OCI-LY3 (cell line): ENCODE measurements around the gene GARIN3.

Source experiments
- H2AFZ ChIP-seq: fragments of 200-600, 300-600 bp; shearing (Covaris generic); 2 replicates; pipeline ENCODE4 v1.6.0; 2014; ENCODE audit warnings: antibody characterized with exemption, low read depth, low read length
- H3K27ac ChIP-seq: fragments of 200-600, 300-600 bp; sonication (generic); 2 replicates; pipeline ENCODE4 v1.5.1; 2014; ENCODE audit warnings: mild to moderate bottlenecking, low read length, moderate library complexity, mixed read lengths
- H3K27me3 ChIP-seq: fragments of 200-600, 300-600 bp; sonication (generic); 2 replicates; pipeline ENCODE4 v1.6.1; 2014; ENCODE audit warnings: low read depth, low read length, mixed read lengths
- H3K36me3 ChIP-seq: fragments of 200-600, 300-600 bp; sonication (generic); replicated peaks from 2 replicates; pipeline ENCODE3; 2014; ENCODE audit warnings: low read depth, low read length, mixed read lengths
- H3K4me1 ChIP-seq: fragments of 300-600, 200-600 bp; sonication (generic); 2 replicates; pipeline ENCODE4 v1.6.1; 2014; ENCODE audit warnings: low read length, mixed read lengths
- H3K4me2 ChIP-seq: fragments of 200-600, 300-600 bp; sonication (generic); 2 replicates; pipeline ENCODE4 v1.6.1; 2014; ENCODE audit warnings: low read length, mixed read lengths
- H3K4me3 ChIP-seq: fragments of 300-600, 200-600 bp; sonication (generic); 2 replicates; pipeline ENCODE4 v1.5.1; 2014; ENCODE audit warnings: antibody characterized with exemption, mild to moderate bottlenecking, low read length, moderate library complexity
- H3K79me2 ChIP-seq: fragments of 300-600, 200-600 bp; shearing (Covaris generic); 2 replicates; pipeline ENCODE4 v1.6.1; 2014; ENCODE audit warnings: mild to moderate bottlenecking, low read length, mixed read lengths
- H3K9ac ChIP-seq: fragments of 300-600, 200-600 bp; shearing (Covaris generic); 2 replicates; pipeline ENCODE4 v1.6.0; 2014; ENCODE audit warnings: mild to moderate bottlenecking, low read length, moderate library complexity
- H3K9me3 ChIP-seq: fragments of 200-600, 300-600 bp; shearing (Covaris generic); 2 replicates; pipeline ENCODE4 v1.6.1; 2014; ENCODE audit warnings: low read length, mixed read lengths; ENCODE audit not compliant: insufficient read depth
- H4K20me1 ChIP-seq: fragments of 200-600, 300-600 bp; sonication (generic); 2 replicates; pipeline ENCODE4 v1.6.1; 2016; ENCODE audit warnings: low read length, mixed read lengths; ENCODE audit not compliant: insufficient read depth
- CTCF ChIP-seq: fragments of 200-600, 300-600 bp; sonication (generic); IDR thresholded peaks from 2 replicates; pipeline ENCODE4 v1.5.1; 2014; ENCODE audit warnings: antibody characterized with exemption, low read length, low read depth
- EZH2phosphoT487 ChIP-seq: fragments of 200-600 bp; shearing (Covaris generic); IDR thresholded peaks from 2 replicates; pipeline ENCODE4 v1.6.1; 2018; ENCODE audit warnings: antibody characterized with exemption, mixed run types, low read depth

GARIN3 gene

GRCh38 chr5:157167214-157167621 is 1.2 kb upstream of the GARIN3 start:
- peaks cover 2% of the 10 kb centered on the region for H3K4me1 ChIP-seq
- H3K27me3 ChIP-seq: peaks cover 5% of the 10 kb centered on the region; the same call in 1 of the 2 replicates
- no peak for TF ChIP-seq CTCF
- TF ChIP-seq EZH2phosphoT487: no peak
- H2AFZ ChIP-seq: no peak overlapping the region
- no peak overlapping the region for H3K4me2 ChIP-seq
- no peaks in the 10 kb centered on the region for H3K79me2 ChIP-seq
- H3K27ac ChIP-seq: no peak overlapping the region
- no peaks in the 10 kb centered on the region for H3K9me3 ChIP-seq
- no peaks in the 10 kb centered on the region for H4K20me1 ChIP-seq
- no peaks in the 10 kb centered on the region for H3K36me3 ChIP-seq
- H3K4me3 ChIP-seq: no peak overlapping the region
- H3K9ac ChIP-seq: no peak overlapping the region

GRCh38 chr5:157165668-157166067 is 396 bp downstream of the GARIN3 start:
- peaks cover 5% of the 10 kb centered on the region; the same call in 1 of the 2 replicates for H3K27me3 ChIP-seq
- H3K27ac ChIP-seq: no peak overlapping the region

DNA sequence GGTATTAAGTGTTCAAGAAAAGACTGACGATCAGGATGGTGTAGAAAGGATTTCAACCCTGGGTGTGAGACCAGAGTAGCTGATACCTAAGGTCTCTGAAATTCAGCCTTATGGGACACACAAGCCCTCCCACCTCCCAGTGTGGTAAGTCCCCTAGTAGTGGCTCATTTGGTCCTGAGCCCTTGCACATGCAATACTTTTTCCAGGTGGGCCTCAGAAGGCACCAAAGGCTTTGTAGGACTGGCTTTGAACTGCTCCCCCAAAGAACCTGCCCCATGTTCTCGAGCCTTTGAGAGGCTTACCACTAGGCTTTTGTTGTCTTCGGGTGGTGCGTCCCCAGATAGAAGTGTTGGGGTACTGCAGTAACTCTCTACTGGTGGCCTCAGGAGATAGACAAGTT is 803 bp downstream of the GARIN3 start:
- H3K9ac ChIP-seq: no peak overlapping the region
- no peak overlapping the region for H2AFZ ChIP-seq
- peaks cover 5% of the 10 kb centered on the region; the same call in 1 of the 2 replicates for H3K27me3 ChIP-seq
- no peak for TF ChIP-seq EZH2phosphoT487
- TF ChIP-seq CTCF: no peak
- no peaks in the 10 kb centered on the region for H4K20me1 ChIP-seq
- H3K4me2 ChIP-seq: no peak overlapping the region
- H3K4me3 ChIP-seq: no peak overlapping the region
- no peak overlapping the region for H3K27ac ChIP-seq
- no peaks in the 10 kb centered on the region for H3K36me3 ChIP-seq
- no peaks in the 10 kb centered on the region for H3K79me2 ChIP-seq
- no peaks in the 10 kb centered on the region for H3K9me3 ChIP-seq
- H3K4me1 ChIP-seq: no peaks in the 10 kb centered on the region

More at GRCh38 chr5:157165668-157166067, 396 bp downstream of the GARIN3 start:
- Histone ChIP-seq H3K4me1 (no peaks in the 10 kb centered on the region), H3K9me3 (no peaks in the 10 kb centered on the region), H3K9ac (no peak overlapping the region), H3K36me3 (no peaks in the 10 kb centered on the region), H3K79me2 (no peaks in the 10 kb centered on the region), H3K4me3 (no peak overlapping the region), H4K20me1 (no peaks in the 10 kb centered on the region), H3K4me2 (no peak overlapping the region), H2AFZ (no peak overlapping the region)
- no peak for TF ChIP-seq EZH2phosphoT487
- TF ChIP-seq CTCF: no peak

DNA sequence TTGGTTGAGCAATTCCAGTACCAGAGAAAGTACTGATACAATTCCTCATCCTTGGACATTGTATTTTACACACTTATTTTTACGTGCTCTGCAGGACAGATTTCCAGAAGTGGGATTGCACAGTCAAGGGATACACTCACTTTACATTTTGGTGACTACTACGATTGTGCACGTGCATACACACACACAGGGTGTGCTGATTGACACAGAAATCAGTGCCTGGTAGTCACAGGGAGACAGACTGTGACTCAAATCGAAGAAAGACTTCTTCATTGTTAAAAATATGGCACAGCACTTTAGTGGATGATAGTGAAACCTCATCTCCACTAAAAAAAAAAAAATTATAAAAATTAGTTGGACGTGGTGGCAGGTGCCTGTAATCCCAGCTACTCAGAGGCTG is 1.5 kb downstream of the GARIN3 start:
- Histone ChIP-seq H3K27me3 (peaks cover 10% of the 10 kb centered on the region; the same call in 1 of the 2 replicates), H3K4me2 (no peak overlapping the region), H4K20me1 (no peaks in the 10 kb centered on the region), H3K36me3 (no peaks in the 10 kb centered on the region), H3K9me3 (no peaks in the 10 kb centered on the region), H3K4me3 (no peak overlapping the region), H3K4me1 (no peaks in the 10 kb centered on the region), H3K9ac (no peak overlapping the region), H2AFZ (no peak overlapping the region), H3K27ac (no peak overlapping the region), H3K79me2 (no peaks in the 10 kb centered on the region)
- TF ChIP-seq CTCF: no peak
